Effector CD8-positive, alpha-beta T cell (primary cell): Measurements from ENCODE around the gene SLK.

Experiments used
- DNase-seq: peaks from one replicate; lab custom pipeline; 2025; lab: John Stamatoyannopoulos, UW

Gene SLK

DNA sequence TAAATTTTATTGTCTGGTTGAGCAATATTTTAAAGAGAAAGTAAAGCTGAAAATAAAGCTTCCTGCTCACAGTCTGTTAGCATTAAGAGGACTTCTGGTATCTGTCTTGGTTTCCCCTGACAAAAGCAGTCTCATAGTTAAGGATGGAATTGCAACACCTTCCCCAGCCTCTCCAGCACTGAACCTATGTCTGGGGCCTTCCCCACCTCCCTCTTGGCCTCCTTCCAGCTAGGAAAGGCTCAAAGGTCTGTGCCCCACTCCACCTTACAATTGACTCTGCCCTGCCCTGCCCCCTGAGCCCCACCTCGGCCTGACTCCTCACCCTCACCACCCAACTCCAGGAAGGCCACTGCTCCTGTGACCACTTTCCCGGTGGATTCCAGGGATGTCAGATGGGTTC lies 85.5 kb downstream of the SLK start:
- no peak for DNase-seq

DNA sequence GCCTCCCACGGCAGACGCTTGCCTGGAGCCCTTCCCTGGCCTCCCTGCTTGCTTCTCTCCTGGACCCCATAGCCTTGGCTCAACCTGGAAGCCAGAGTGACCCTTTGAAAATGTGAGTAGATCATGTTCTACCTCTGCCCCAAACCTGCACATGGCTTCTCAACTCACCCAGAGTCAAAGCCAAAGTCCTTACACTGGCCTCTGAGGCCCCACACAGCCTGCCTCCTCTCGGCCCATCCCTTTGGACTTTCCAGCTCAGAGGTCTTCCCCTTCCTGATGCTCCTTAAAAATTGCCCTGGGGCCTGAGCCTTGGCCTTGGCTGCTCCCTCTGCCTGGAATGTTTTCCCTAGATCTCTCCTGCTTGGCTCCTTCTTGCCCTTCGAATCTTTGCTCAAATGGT lies 86.3 kb downstream of the SLK start:
- DNase-seq: no peak

- no peak for DNase-seq
Observed at GRCh38 chr10:104054430-104054829, 87.5 kb downstream of the SLK start.

DNA sequence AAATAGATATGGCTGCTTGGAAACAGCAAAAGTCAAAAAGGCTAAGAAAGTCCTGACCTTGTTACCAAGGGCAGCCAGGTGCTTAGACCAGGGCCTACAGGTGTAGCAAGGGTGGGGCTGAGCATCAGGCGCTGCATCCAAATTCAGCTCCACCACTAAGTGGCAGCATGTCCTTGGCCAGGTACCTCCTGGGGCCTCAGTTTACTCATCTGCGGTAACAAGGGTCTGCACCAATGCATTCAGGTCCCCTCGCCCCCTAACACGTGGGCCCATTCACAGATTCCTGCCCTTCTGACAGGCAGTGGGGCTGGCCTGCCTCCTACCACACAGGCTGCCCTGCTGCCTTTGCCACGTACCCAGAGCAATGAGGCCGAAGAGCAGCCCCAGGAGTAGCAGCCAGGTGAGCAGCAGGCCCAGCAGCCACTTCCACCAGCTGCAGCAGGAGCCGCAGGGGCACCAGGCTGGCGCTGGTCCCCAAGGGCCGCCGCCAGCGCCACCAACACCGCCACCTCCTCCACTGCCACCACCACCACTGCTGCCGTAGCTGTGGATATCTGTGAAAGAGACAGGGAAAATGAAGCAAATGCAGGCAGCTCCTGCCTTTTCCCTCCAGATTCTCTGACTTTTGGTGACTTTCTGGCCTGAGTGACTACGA lies 89.8 kb downstream of the SLK start:
- DNase-seq: no peak

GRCh38 chr10:104057717-104058116 lies 90.8 kb downstream of the SLK start:
- DNase-seq: no peak

DNA sequence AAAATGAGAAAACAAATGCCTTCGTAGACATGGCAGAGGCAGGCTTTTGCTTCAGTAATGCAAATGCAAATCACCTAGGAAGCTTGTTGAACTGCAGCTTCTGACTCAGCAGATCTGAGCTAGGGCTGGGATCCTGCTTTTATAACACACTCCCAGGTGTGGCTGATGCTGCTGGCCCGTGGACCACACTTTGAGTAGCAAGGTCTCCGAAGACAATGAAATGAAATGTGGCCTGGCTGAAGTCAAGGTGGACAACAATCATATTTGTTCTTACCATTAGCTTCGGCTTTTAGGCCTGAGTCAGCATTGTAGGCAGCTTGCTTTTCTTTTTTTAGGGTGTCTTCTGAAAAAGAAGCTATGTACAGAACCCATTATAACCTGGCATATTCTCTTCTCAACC lies 92.4 kb downstream of the SLK start:
- DNase-seq: no peak

GRCh38 chr10:104061196-104061595 lies 94.3 kb downstream of the SLK start:
- DNase-seq: no peak

- no peak for DNase-seq
Observed at GRCh38 chr10:104065748-104066147, 98.8 kb downstream of the SLK start.

GRCh38 chr10:104066945-104067344 lies 100.0 kb downstream of the SLK start:
- DNase-seq: no peak

DNA sequence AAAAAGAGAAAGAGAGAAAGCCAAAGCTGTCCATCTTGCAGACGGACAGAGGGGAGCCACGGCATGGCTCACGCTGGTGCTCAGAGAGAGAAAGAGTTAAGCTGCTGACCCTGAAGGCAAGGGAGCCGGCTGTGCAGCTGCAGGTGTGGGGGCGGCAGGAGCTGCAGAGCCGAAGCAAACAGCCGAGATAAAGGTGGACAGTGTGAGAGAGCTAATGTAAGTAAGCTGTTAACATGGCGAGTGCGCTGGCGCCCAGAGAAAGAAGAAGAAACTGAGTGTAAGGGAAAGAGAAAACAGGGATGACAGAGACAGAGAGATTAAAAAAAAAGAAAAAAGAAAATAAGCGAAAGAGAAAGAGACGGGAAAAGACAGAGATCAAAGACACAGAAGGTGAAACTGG lies 100.6 kb downstream of the SLK start:
- DNase-seq: no peak

GRCh38 chr10:104069613-104070012 lies 102.7 kb downstream of the SLK start:
- DNase-seq: no peak

- DNase-seq: no peak
Observed at GRCh38 chr10:104072786-104073185, 105.8 kb downstream of the SLK start.

- no peak for DNase-seq
Observed at GRCh38 chr10:104074505-104074904, 107.6 kb downstream of the SLK start.

DNA sequence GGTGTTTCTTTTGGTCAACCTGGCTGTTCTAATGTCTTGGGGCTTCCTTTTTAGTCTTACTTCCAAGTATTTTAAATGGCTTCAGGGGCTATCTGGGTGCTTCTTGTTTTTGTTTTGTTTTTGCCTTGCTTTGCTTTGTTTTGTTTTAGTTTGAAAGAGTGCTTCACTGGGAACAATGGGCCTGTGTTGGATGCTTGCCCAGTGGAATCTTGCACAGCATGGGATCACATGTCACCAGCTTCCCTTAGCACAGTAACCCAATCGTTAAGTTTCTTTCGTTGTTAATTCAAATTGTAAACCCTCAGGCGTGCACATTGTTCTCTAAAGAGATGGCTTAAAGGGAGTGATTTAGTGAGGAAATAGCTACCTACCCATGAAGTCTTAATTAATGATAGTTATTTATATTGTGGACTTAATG lies 109.8 kb downstream of the SLK start:
- DNase-seq: no peak

DNA sequence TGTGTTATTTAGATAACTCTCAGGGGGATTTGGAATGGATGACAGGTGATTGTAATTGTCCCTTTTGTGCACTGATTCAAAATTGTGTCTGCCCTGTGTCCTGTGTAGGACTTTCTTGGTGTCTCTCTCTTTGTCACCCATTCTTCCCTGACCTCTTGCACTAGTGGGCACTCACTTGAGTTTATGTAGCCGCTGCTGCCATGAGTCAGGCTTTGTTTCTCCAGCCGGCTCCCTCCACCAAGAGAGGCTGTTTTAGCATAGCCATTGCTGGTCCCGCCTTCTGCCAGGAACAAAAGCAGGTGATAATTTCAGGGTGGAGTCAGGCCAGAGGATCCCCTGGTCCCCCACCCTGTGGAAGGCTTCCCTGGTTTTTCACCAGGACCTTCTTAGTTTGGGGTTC lies 110.3 kb downstream of the SLK start:
- no peak for DNase-seq

GRCh38 chr10:104077663-104078151 lies 110.8 kb downstream of the SLK start:
- DNase-seq: no peak
